PFSK-1 (cell line): Measurements from ENCODE around the gene RTN1.

Experiments used
- FOXP2 ChIP-seq: optimal IDR thresholded peaks from 2 replicates; pipeline ENCODE3; 2011; ENCODE audit warnings: borderline replicate concordance, control low read depth, inconsistent platforms; ENCODE audit not compliant: insufficient read depth; ENCODE audit errors: extremely low read length, extremely low read depth
- POLR2AphosphoS5 ChIP-seq: IDR thresholded peaks from 2 replicates; pipeline ENCODE4 v1.6.1; 2012; ENCODE audit warnings: low read depth, mild to moderate bottlenecking, control low read depth, low read length, moderate library complexity
- SIN3A ChIP-seq: IDR thresholded peaks from 2 replicates; pipeline ENCODE4 v1.6.1; 2012; ENCODE audit warnings: mild to moderate bottlenecking, low read length, moderate library complexity, borderline replicate concordance; ENCODE audit not compliant: insufficient read depth
- TAF1 ChIP-seq: IDR thresholded peaks from 2 replicates; pipeline ENCODE4 v1.6.1; 2012; ENCODE audit warnings: low read length, control low read depth, borderline replicate concordance; ENCODE audit not compliant: insufficient read depth
- TF ChIP-seq, protein P1 (sequence below), 2 experiments: IDR thresholded peaks; 2 replicates each; pipeline versions ENCODE4 v1.6.1 to v1.8.0; 2011 to 2012; ENCODE audit warnings: low read depth in 2 of 2, low read length in 2 of 2, control low read depth in 1 of 2, inconsistent platforms in 1 of 2, mild to moderate bottlenecking in 1 of 2, moderate library complexity in 1 of 2; ENCODE audit not compliant: insufficient read depth in 1 of 2

The RTN1 gene

DNA sequence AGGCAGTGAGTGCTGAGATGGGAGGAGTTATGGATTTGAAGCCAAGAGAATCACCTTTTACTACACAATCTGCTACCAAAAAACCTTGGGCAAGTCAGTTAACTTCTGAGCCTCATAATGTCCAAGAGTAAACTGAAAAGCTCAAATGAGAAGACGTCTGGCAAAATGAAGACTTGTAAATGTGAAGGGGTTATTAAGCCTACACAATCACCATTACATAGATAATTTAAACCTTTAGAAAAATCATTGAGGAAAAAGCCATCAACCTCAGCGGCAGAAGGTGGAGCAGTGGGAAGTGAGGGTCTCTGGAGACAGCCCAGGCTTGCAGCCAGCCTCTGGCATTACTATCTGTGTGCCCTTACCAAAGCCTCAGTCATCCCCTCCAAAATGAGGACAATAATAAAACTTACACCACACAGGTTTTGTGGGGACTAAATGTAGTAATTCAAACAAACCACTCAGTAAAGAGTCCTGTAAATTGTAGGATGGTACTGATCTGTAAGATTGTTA, 243.5 kb downstream of the RTN1 start:
- no peak for TF ChIP-seq TAF1

DNA sequence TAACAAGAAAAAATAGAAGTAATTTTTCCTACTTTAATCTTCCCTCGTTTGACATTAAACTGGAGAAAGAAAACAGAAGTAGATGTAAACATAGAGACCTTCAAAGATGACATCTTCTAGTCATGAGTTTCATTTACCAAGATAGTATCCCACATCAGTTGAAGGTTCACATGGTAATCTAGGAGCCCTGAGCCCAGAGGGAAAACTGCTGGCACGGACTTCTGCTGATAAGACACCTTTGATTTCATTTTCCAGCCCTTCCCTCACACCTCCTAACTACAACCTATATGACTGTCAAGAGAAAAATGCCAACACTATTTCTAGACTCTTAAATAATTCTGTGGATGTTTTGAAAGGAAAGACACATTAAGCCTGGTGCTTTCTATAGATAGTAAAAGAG, 247.9 kb downstream of the RTN1 start:
- TF ChIP-seq TAF1 (no peak), POLR2AphosphoS5 (no peak), SIN3A (no peak), FOXP2 (no peak)
- TF ChIP-seq, protein P1, sequence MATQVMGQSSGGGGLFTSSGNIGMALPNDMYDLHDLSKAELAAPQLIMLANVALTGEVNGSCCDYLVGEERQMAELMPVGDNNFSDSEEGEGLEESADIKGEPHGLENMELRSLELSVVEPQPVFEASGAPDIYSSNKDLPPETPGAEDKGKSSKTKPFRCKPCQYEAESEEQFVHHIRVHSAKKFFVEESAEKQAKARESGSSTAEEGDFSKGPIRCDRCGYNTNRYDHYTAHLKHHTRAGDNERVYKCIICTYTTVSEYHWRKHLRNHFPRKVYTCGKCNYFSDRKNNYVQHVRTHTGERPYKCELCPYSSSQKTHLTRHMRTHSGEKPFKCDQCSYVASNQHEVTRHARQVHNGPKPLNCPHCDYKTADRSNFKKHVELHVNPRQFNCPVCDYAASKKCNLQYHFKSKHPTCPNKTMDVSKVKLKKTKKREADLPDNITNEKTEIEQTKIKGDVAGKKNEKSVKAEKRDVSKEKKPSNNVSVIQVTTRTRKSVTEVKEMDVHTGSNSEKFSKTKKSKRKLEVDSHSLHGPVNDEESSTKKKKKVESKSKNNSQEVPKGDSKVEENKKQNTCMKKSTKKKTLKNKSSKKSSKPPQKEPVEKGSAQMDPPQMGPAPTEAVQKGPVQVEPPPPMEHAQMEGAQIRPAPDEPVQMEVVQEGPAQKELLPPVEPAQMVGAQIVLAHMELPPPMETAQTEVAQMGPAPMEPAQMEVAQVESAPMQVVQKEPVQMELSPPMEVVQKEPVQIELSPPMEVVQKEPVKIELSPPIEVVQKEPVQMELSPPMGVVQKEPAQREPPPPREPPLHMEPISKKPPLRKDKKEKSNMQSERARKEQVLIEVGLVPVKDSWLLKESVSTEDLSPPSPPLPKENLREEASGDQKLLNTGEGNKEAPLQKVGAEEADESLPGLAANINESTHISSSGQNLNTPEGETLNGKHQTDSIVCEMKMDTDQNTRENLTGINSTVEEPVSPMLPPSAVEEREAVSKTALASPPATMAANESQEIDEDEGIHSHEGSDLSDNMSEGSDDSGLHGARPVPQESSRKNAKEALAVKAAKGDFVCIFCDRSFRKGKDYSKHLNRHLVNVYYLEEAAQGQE (IDR thresholded peaks at IDR 0.05; ENCODE audit: insufficient read depth in 1 of 2, low read depth in 2 of 2, low read length in 2 of 2), result no peak

DNA sequence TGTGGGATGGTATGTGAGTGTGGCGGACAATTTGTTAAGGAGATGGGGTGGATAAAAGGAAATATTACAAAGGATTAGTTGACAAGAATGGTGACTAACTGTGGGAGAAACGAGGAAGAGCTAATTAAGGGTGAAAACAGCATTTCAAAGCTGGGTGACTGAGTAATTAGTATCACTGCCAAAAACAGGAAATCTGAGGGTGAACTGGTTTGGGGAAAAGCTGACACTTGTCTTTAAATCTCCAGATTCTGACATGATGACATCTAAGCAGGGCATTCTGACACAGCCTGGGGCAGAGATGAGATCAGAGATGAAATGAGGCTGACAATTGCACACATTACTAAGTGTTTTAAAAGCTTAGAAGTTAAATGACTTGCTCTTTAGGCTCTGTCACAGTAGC, 251.5 kb downstream of the RTN1 start:
- TF ChIP-seq FOXP2 (no peak), TAF1 (no peak), POLR2AphosphoS5 (no peak), SIN3A (no peak)
- TF ChIP-seq, protein P1 (IDR thresholded peaks at IDR 0.05; ENCODE audit: insufficient read depth in 1 of 2, low read depth in 2 of 2, low read length in 2 of 2), result no peak

DNA sequence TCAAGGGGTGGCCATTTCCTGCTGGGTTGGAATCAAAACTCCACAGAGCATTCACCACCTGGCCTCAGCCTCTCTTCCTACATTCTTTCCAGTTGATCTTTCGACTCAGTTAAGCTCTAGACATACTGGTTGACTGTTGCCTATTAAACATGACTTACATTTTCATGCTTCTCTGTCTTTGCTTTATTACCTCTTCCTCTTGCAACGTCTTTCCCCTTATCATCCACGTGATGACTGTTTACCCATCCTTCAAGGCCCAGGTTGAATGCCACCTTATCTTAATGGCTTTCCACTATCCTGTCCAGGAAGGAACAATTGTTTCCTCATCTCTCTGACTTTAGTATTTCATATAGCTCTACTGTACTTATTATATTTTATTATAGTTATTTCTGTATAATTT, 269.5 kb downstream of the RTN1 start:
- TF ChIP-seq, protein P1 (IDR thresholded peaks at IDR 0.05; ENCODE audit: insufficient read depth in 1 of 2, low read depth in 2 of 2, low read length in 2 of 2), result no peak
- TF ChIP-seq SIN3A (no peak), FOXP2 (no peak), POLR2AphosphoS5 (no peak), TAF1 (no peak)

GRCh38 chr14:59600211-59600945, 270.2 kb downstream of the RTN1 start:
- no peak for TF ChIP-seq SIN3A
- TF ChIP-seq FOXP2, result no peak
- no peak for TF ChIP-seq TAF1
- TF ChIP-seq, protein P1 (IDR thresholded peaks at IDR 0.05; ENCODE audit: insufficient read depth in 1 of 2, low read depth in 2 of 2, low read length in 2 of 2), result no peak
- TF ChIP-seq POLR2AphosphoS5, result no peak
